Peyer's patch (tissue), 4 donors: ENCODE measurements around the gene SPINT3.

Experiments
- CTCF ChIP-seq, 6 experiments: fragments of 450-650 bp in 4 of 6; fragments of 200-600 bp in 2 of 6; sonication (generic) in 1 of 6; IDR thresholded peaks; one replicate each; pipeline ENCODE4 v1.5.1; 2017 to 2019; ENCODE audit warnings: antibody characterized with exemption in 6 of 6, mild to moderate bottlenecking in 3 of 6, moderate library complexity in 1 of 6
- POLR2A ChIP-seq, 2 donors: fragments of 450-650 bp; IDR thresholded peaks; one replicate each; pipeline ENCODE4 v1.5.1; 2017; ENCODE audit warnings: antibody characterized with exemption in 2 of 2, mild to moderate bottlenecking in 2 of 2, moderate library complexity in 2 of 2

GRCh38 chr20:45515147-45515913 lies at the start of gene SPINT3:
- TF ChIP-seq CTCF (IDR thresholded peaks at IDR 0.05) (no peak), POLR2A (IDR thresholded peaks at IDR 0.05) (no peak)
